ENCODE data around the gene ZNF385D.
A peak's percentile ranks its signal among the peaks of the same experiment; 100 is the strongest.

Gene ZNF385D

DNA sequence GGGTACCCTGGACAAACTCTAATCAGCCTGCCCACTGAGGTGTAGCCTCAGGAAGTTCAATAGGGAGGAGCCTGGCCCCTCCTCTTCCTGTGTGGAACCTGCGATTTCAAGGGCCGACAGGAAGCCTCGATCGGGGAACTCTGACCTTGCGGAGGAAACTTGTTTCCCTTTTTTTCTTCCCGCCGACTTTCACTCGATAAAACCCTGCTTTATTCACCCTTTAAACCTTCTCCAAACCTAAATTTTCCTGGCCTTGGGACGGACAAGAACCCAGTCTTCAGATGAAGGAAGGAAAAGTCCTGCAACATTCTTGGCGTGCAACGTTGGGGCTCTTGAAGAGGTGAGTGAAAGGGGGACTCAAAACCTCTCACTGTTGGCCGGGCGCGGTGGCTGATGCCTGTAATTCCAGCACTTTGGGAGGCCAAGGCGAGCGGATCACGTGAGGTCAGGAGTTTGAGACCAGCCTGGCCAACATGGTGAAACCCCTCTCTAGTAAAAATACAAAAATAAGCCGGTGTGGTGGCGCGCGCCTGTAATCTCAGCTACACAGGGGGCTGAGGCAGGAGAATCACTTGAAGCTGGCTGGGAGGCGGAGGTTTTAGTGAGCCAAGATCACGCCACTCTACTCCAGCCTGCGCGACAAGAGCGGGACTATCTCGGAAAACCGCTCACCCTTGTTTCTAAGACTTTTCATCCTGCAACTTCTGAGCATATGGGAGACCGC, 208.2 kb downstream of the ZNF385D start:
- Histone ChIP-seq H3K4me3 (peak overlapping the region; percentile 58 to 81 (median 70)), H3K4me2 (peak overlapping the region; percentile 50 to 90 (median 79)), H4K20me1 (peaks cover 0 to 22% (median 0%) of the 10 kb centered on the region in 11 experiments; a peak in 4 of 22 replicates), H3K27me3 (no peaks in the 10 kb centered on the region), H3K27ac (peak overlapping the region; percentile 69 to 90 (median 86)), H3K36me3 (no peaks in the 10 kb centered on the region; a peak in 1 of 22 replicates), H3K9me3 (replicated peaks in 1 of 11) (peaks cover 0 to 25% (median 15%) of the 10 kb centered on the region in 11 experiments; a peak in 19 of 22 replicates), H3K4me1 (peaks cover 44 to 77% (median 56%) of the 10 kb centered on the region in 10 experiments), H3K9ac (peak overlapping the region; percentile 75 to 86 (median 83))
- TF ChIP-seq Cebpa-rat (IDR thresholded peaks at IDR 0.05): no peak

DNA sequence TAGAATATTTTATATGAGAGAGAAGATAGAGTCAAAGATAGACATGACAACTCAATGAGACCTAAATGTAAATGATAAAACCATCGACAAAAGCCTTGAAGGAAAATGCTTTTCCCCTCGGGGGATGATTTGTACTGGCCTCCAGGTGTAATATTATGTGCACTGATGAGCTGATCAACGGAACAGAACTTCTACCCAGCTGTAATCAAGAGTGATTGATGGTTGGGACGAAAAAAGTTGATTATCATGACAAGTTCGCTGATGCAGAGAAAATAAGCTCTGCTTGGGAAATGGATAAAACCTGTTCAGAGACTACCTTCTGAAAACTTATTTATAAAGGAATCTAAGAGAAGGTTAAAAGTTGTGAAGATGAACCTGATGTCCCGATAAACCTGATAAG, 210.7 kb downstream of the ZNF385D start:
- H4K20me1 ChIP-seq: no peaks in the 10 kb centered on the region
- H3K9ac ChIP-seq: peak overlapping the region in 6 of 11 experiments; percentile 2 to 64 (median 40); a peak in 8 of 22 replicates
- H3K9me3 ChIP-seq (replicated peaks in 1 of 11): peaks cover 0 to 33% (median 15%) of the 10 kb centered on the region in 11 experiments; a peak in 19 of 22 replicates
- no peaks in the 10 kb centered on the region for H3K27me3 ChIP-seq
- peak overlapping the region in 7 of 11 experiments; percentile 9 to 62 (median 28); a peak in 14 of 22 replicates for H3K27ac ChIP-seq
- H3K4me1 ChIP-seq: peaks cover 21 to 53% (median 35%) of the 10 kb centered on the region in 10 experiments
- no peak for TF ChIP-seq Cebpa-rat (IDR thresholded peaks at IDR 0.05)
- H3K4me2 ChIP-seq: peak overlapping the region; percentile 53 to 84 (median 73); a peak in 21 of 22 replicates
- no peaks in the 10 kb centered on the region; a peak in 1 of 22 replicates for H3K36me3 ChIP-seq
- H3K4me3 ChIP-seq: peak overlapping the region in 5 of 10 experiments; percentile 6 to 41 (median 22); a peak in 5 of 20 replicates

DNA sequence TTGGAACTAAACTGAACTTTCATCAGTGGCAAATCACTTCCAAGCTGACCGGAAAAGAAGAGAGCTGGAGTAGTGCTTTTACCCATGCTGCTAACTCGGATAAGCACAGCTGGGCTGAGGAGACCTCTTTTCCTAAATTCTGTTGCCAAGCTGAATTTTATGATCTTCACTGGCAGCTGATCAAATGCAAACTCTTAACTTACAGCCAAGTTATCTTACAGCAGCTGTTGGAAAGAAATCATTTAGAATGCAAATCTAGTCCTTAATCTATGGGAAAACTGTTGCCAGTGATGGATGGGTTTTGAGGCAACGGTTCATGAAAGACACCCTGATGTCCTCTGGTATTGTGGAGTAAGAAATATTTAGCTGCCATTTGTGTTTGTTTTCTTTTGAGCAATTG, 216.5 kb downstream of the ZNF385D start:
- H3K4me2 ChIP-seq: 0 out of 22 replicates have a peak overlapping the region, but pooled peaks of 1 of the 11 experiments have one; percentile 0
- no peaks in the 10 kb centered on the region for H4K20me1 ChIP-seq
- no peak overlapping the region for H3K27ac ChIP-seq
- no peaks in the 10 kb centered on the region for H3K36me3 ChIP-seq
- H3K9me3 ChIP-seq (replicated peaks in 1 of 11): peaks cover 0 to 38% (median 16%) of the 10 kb centered on the region in 11 experiments; a peak in 10 of 22 replicates
- no peak for TF ChIP-seq Cebpa-rat (IDR thresholded peaks at IDR 0.05)
- H3K4me1 ChIP-seq: peaks cover 13 to 37% (median 29%) of the 10 kb centered on the region in 10 experiments; a peak in 19 of 20 replicates
- H3K4me3 ChIP-seq: no peak overlapping the region
- H3K9ac ChIP-seq: no peak overlapping the region
- H3K27me3 ChIP-seq: no peaks in the 10 kb centered on the region

DNA sequence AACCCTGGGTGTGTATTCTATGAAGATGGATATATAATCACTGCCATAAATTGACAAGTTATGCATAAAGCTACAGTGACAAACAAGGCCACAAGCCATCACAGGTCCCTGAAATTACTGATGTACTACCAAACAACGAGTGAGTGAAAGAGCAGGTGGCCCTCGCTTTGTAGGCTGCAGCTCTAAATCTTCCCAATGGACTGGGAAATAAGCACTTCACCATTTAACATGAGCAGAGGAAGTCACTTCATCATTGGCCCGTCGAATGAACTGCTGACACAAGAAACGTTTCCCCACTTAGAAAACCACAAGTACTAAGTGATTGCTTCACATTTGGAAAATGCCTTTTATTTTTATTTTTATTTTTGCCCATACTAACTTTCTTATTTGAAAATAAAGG, 218.0 kb downstream of the ZNF385D start:
- Histone ChIP-seq H3K36me3 (no peaks in the 10 kb centered on the region), H3K4me2 (peak overlapping the region; percentile 5 to 72 (median 33); a peak in 19 of 22 replicates), H3K27ac (no peak overlapping the region), H3K27me3 (no peaks in the 10 kb centered on the region), H3K9me3 (replicated peaks in 1 of 11) (peaks cover 0 to 39% (median 16%) of the 10 kb centered on the region in 11 experiments; a peak in 10 of 22 replicates), H4K20me1 (no peaks in the 10 kb centered on the region), H3K4me1 (peaks cover 9 to 35% (median 20%) of the 10 kb centered on the region in 10 experiments; a peak in 17 of 20 replicates), H3K9ac (no peak overlapping the region), H3K4me3 (no peak overlapping the region; a peak in 1 of 20 replicates)
- no peak for TF ChIP-seq Cebpa-rat (IDR thresholded peaks at IDR 0.05)

DNA sequence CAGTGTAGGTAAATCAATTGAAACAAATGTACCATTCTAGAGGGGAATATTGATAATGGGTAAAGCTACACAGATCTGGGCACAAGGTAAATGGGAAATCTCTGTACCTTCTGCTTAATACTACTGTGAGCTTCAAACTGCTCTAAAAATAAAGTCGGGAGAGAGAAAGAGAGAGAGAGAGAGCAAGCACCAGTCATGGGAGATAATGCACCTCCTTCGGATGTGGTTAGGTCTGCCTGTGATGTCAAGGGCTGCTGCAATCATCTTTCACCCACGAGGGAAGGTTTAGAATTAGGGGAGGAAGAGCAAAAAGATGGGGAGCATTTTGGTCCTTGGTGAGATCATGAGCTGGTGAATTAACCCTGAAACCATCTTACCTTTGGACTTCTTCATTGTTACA, 219.1 kb downstream of the ZNF385D start:
- Histone ChIP-seq H3K4me1 (peaks cover 9 to 35% (median 15%) of the 10 kb centered on the region in 10 experiments; a peak in 17 of 20 replicates), H3K27ac (no peak overlapping the region), H3K4me3 (no peak overlapping the region), H3K9ac (no peak overlapping the region), H3K27me3 (no peaks in the 10 kb centered on the region), H3K36me3 (no peaks in the 10 kb centered on the region), H3K9me3 (replicated peaks in 1 of 11) (peaks cover 0 to 30% (median 16%) of the 10 kb centered on the region in 11 experiments; a peak in 10 of 22 replicates), H4K20me1 (no peaks in the 10 kb centered on the region), H3K4me2 (peak overlapping the region in 9 of 11 experiments; percentile 2 to 43 (median 27); a peak in 12 of 22 replicates)
- TF ChIP-seq Cebpa-rat (IDR thresholded peaks at IDR 0.05): no peak

DNA sequence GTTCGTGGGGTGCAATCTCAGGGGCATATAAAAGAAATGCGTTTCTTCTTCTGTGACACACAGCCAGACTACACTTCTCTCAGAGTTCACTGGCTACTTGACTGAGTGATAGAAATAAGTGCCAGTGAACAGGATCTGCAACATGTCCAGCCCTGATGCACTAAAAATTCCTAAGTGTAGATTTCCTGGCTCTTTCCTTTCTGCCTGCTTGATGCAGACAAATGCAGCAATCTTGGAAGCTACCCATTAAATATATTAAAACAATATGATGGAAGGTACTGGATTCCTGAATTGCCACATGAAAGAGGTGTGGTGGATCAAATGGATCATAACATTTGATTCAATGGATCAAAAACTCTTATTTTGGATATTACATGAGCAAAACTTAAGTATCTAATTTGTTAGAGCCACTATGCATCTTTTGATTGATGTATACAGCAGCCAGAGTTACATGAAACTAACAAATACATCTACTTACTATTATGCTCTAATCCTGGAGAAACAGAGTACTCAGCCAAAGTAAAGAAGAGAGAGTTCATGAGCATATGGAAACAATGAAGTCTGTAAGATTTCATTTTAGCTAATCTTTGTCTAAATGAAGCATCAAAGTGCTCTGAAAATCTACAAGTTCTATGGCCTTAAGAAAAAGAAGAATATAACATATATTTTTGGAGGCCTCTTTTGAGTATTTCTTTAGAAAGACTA, 222.6 kb downstream of the ZNF385D start:
- Histone ChIP-seq H4K20me1 (no peaks in the 10 kb centered on the region), H3K27ac (no peak overlapping the region), H3K4me3 (no peak overlapping the region), H3K27me3 (no peaks in the 10 kb centered on the region), H3K4me1 (peaks cover 12 to 31% (median 23%) of the 10 kb centered on the region in 10 experiments; a peak in 17 of 20 replicates), H3K4me2 (no peak overlapping the region), H3K36me3 (no peaks in the 10 kb centered on the region), H3K9me3 (replicated peaks in 1 of 11) (peaks cover 0 to 25% (median 11%) of the 10 kb centered on the region in 11 experiments; a peak in 8 of 22 replicates), H3K9ac (no peak overlapping the region)
- TF ChIP-seq Cebpa-rat (IDR thresholded peaks at IDR 0.05): no peak

DNA sequence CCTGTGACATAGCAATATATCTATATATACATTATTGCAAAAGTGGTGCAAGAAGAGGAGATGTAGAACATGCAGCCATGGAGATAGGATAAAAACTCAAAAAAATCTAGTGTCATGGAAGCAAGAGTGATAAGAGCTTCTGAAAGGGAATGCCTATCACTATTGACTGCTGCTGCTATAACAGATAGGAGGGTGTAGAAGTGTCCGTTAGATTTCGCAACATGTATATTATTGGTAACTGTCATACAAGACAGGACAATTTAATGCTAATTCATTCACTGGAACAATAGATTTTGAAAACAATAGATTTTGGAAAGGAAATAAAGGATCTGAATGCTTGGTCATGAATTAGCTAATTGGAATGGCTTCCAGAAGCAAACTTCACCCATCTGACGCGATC, 224.5 kb downstream of the ZNF385D start:
- no peak overlapping the region for H3K4me2 ChIP-seq
- peaks cover 0 to 19% (median 8%) of the 10 kb centered on the region in 10 experiments; a peak in 13 of 20 replicates for H3K4me1 ChIP-seq
- H3K27ac ChIP-seq: no peak overlapping the region
- no peak overlapping the region for H3K9ac ChIP-seq
- H3K36me3 ChIP-seq: no peaks in the 10 kb centered on the region
- TF ChIP-seq Cebpa-rat (IDR thresholded peaks at IDR 0.05): peak in 2 of 11 experiments; percentile 46 to 54; a peak in 3 of 22 replicates
- H3K9me3 ChIP-seq (replicated peaks in 1 of 11): peaks cover 0 to 18% (median 11%) of the 10 kb centered on the region in 11 experiments; a peak in 8 of 22 replicates
- H4K20me1 ChIP-seq: no peaks in the 10 kb centered on the region
- H3K4me3 ChIP-seq: no peak overlapping the region
- H3K27me3 ChIP-seq: no peaks in the 10 kb centered on the region

DNA sequence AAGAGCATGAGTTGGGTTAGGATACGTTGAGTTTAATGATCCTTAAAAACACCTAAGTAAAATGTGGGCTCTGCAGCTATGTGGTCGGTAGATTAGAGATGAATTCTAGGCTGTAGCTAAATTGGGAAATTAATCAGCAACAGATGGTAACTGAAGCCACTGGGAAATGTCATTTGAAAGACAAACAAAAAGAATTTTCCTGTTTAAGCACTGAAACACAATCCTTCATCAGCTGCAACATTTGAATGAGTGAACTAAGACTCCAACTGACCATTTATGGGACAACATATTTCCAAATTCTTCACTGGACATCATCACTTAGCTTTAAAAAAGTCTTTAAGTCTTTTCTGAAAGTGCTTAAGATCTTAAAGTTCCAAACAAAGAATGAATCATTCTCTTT, 226.9 kb downstream of the ZNF385D start:
- Histone ChIP-seq H3K27ac (no peak overlapping the region), H4K20me1 (no peaks in the 10 kb centered on the region), H3K4me1 (peaks cover 0 to 13% (median 0%) of the 10 kb centered on the region in 10 experiments; a peak in 7 of 20 replicates), H3K36me3 (no peaks in the 10 kb centered on the region), H3K9me3 (replicated peaks in 1 of 11) (no peaks in the 10 kb centered on the region; a peak in 2 of 22 replicates), H3K4me3 (no peak overlapping the region), H3K9ac (no peak overlapping the region), H3K27me3 (no peaks in the 10 kb centered on the region), H3K4me2 (peak overlapping the region in 6 of 11 experiments; percentile 2 to 28 (median 23); a peak in 7 of 22 replicates)
- TF ChIP-seq Cebpa-rat (IDR thresholded peaks at IDR 0.05): no peak
